ENCODE results near the gene TMEM14C.
"Not testable (repeated sequence)": the region's sequence is repeated elsewhere in the genome, so short reads cannot be mapped to it uniquely, and the experiment has no call there.

Gene TMEM14C

DNA sequence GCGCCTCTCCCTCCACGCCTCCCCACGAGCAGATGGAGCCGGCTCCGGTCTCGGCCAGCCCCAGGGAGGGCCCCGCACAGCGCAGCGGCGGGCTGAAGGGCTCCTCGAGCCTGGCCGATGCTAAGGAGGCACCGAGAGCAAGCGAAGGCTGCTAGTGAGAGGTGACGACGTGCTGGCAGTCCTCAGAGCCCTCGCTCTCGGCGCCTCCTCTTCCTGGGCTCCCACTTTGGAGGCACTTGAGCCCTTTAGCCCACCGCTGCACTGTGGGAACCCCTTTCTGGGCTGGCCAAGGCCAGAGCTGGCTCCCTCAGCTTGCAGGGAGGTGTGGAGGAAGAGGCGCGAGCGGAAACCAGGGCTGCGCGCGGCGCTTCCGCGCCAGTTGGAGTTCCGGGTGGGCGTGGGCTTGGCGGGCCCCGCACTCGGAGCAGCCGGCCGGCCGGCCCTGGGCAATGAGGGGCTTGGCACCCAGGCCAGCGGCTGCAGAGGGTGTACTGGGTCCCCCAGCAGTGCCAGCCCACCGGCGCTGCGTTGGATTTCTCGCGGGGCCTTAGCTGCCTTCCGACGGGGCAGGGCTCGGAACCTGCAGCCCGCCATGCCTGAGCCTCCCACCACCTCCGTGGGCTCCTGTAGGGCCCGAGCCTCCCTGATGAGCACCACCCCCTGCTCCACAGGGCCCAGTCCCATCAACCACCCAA is 2.5 kb upstream of the TMEM14C start:
- DNase-seq (ENCODE audit: extremely low spot score, insufficient read length, low read depth) (no peak), FAIRE-seq (no peak)

DNA sequence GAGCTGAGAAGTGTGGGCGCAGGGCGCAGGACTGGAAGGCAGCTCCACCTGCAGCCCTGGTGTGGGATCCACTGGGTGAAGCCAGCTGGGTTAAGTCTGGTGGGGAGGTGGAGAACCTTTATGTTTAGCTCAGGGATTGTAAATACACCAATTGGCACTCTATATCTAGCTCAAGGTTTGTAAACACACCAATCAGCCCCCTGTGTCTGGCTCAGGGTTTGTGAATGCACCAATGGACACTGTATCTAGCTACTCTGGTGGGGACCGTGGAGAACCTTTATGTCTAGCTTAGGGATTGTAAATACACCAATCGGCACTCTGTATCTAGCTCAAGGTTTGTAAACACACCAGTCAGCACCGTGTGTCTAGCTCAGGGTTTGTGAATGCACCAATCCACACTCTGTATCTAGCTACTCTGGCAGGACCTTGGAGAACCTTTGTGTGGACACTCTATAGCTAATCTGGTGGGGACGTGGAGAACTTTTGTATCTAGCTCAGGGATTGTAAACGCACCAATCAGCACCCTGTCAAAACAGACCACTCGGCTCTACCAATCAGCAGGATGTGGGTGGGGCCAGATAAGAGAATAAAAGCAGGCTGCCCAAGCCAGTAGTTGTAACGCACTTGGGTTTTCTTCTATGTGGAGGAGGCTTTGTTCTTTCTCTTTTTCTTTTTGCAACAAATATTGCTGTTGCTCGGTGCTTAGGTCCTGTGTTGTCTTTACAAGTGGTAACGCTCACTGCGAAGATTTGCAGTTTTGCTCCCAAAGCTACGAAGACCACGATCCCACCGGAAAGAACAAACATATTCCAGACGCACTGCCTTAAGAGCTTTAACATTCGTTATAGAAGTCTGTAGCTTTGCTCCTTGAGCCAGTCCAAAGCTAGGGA is 1.7 kb upstream of the TMEM14C start:
- not testable (repeated sequence) for FAIRE-seq; DNase-seq (ENCODE audit: extremely low spot score, insufficient read length, low read depth)

DNA sequence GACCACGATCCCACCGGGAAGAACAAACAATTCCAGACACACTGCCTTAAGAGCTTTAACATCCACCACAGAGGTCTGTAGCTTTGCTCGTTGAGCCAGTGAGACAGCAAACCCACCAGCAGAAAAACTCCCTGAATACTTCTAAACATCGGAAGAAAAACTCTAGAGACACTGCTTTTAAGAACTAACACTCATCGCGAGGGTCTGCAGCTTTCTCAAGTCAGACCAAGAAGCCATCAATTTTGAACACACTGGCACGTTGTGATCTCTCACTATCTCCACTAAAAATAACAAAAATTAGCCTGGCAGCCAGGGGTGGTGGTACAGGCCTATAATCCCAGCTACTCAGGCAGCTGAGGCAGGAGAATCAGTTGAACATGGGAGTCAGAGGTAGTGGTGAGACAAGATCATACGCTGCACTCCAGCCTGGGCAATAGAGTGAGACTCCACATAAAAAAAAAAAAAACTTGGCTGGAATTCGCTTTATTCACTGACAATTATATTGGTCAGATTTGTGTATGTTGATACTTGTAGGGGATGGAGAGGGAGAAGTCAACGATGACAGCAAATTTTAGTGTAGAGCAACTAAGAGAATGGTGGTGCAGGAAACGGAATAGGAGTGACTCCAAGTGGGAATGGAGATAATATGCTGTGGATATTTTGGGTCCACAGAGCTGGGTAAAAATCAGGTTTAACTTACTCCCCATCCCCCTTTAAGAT is 860 bp upstream of the TMEM14C start:
- FAIRE-seq (no peak), DNase-seq (ENCODE audit: extremely low spot score, insufficient read length, low read depth) (no peak)

DNA sequence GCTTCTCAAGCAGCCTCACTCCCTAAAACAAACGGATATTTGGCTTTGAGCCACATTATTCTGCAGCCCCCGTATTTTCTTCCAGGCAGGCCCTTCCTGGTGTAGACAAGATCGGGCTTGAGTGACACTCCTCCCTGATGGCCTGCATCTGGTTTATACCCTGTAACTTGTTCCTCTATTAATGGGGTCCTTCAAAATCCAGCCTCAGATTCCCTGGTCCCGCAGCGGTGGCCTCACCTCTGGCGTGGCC is 375 bp upstream of the TMEM14C start:
- no peak for FAIRE-seq
- no peak for DNase-seq (ENCODE audit: extremely low spot score, insufficient read length, low read depth)

DNA sequence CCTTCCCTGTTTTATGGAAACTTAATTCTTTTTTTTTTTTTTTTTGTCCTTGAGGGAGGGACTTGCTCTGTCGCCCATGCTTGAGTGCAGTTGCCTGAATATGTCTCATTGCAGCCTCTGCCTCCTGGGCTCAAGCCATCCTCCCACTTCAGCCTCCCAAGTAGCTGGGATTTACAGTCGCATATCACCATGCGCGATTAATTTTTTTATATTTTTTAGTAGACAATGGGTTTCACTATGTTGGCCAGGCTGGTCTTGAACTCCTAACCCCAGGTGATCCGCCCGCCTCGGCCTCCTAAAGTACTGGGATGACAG is 654 bp downstream of the TMEM14C start:
- FAIRE-seq = no peak

DNA sequence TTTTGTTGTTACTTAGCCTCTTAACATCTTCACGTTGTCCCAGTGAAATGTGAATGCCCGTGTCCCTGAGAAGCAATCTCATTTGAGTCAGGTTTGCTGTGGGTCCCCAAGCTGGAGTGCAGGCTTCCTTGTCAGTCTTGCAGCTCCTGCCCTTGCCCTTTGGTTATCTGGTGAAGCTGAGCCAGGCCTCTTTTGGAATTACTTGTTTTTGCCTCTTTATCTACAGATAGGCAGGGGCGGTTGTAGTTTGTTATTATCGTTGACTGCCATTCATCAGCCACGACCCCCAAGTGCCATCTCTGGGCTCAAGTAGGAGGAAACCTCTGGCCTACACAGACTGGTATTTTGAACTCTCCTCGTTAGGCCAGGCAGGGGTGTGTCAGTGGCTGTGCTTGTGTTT is 2.2 kb downstream of the TMEM14C start:
- DNase-seq (ENCODE audit: extremely low spot score, insufficient read length, low read depth) = no peak
- FAIRE-seq = no peak

More for the DNA sequence above, 654 bp downstream of the TMEM14C start:
- no peak for DNase-seq (ENCODE audit: extremely low spot score, insufficient read length, low read depth)

DNA sequence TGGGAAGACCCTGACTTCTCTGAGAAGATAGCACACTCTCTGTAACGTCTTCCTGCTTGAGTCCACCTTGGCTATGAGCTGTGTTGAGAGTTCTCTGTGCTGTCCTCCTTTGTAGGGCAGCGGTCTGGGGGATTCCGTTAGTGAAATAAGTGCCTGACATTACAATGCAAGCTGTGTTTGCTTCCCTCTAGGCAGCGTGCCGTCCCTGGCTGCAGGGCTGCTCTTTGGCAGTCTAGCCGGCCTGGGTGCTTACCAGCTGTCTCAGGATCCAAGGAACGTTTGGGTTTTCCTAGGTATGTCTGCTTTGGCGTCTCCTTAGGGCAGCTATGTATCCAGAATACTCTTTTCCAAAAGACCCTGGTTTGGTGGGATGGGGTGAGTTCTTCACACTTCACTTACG is 2.8 kb downstream of the TMEM14C start:
- FAIRE-seq = no peak
- DNase-seq (ENCODE audit: extremely low spot score, insufficient read length, low read depth) = no peak

DNA sequence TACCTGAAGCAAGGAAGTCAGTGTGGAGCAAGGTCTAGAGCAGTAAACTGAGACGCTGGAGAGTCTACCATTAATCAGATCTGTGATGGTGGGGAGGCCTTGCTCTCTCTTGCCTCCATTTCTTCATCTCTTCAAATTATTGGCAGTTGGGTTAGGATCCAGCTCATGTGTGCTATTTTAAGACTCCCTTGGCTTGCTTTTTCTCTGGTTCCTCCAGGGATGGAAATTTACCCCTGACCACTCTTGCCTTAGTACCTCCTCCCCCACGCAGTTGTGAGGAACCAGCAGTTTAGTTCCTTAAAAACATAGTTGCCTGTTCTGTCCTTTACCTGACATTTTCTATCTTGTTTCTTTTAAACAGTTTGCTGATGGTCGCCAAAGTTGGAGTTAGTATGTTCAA is 7.4 kb downstream of the TMEM14C start:
- no peak for FAIRE-seq
- no peak for DNase-seq (ENCODE audit: extremely low spot score, insufficient read length, low read depth)

DNA sequence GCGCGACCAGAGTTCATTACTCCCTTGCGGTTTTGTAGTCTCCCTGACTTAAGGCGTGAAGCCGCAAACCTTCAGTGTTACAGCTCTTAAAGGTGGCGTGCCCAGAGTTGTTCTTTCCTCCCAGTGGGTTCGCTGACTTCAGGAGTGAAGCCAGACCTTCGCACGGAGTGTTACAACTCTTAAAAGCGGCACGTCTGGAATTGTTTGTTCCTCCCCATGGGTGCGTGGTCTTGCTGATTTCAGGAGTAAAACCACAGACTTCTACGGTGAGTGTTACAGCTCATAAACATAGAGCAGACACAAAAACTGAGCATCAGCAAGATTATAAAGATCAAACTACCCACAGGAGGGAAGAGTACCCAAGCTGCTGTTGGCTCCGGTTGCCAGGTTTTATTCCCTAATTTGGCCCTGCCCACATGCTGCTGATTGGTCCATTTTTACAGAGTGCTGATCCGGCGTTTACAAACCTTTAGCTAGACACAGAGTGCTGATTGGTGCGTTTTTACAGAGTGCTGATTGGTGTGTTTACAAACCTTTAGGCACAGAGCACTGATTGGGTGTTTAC is 10.4 kb downstream of the TMEM14C start:
- FAIRE-seq = no peak
- no peak for DNase-seq (ENCODE audit: extremely low spot score, insufficient read length, low read depth)

DNA sequence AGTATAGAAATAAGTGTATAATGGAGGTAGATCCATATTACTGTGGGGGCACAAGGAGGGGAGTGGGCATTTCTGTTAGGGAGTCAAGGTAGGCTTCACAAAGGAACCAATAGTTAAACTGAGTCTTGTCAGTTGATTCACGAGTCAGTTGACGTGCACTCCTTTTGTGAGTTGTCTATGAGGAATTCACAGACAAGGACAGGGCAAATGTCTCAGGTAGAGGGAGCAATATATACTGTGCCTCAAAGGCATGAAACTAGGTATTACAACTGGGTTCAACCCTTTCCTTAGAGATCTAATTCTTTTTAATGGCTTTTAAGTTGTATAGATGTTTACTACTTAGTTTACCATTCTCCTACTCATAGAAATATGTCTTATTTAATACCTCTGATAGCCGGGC is 11.0 kb downstream of the TMEM14C start:
- DNase-seq (ENCODE audit: extremely low spot score, insufficient read length, low read depth) (no peak), FAIRE-seq (no peak)

DNA sequence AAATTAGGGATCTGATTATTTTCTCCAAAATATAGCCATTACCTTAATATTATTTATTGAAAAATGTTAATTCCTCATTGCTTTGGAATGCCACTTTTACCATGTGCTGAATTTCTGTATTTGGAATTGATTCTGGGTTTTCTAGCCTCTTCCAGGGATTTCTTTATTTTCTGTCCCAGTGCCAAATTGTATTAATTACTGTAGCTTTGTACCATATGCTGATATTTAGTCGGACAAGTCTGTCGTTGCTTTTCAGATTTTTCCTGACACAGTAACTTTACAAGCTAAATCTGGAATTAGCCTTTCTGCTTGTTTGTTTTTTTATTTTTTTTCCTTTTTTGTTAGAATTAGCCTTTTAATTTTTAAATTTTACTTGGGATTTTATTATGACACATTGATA is 13.9 kb downstream of the TMEM14C start:
- DNase-seq (ENCODE audit: extremely low spot score, insufficient read length, low read depth) (no peak), FAIRE-seq (no peak)

DNA sequence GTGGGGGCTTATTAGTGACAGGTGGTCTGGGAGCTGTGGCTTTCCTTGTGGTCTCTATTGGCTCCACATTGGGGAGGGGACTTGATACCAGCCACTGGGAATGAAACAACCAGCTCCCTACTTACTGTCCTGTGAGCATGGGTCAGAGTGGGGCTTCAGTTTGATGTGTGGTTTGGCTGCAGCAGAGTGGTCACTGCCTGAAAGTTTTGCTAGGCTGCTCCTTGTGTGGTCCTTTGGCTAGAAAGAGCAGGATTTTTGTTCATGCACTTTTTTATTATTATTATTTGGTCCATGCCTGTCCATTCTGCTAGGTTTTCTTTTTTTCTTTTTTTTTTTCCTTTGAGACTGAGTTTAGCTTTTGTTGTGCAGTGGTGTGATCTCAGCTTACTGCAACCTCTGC is 17.2 kb downstream of the TMEM14C start:
- no peak for FAIRE-seq
- no peak for DNase-seq (ENCODE audit: extremely low spot score, insufficient read length, low read depth)

DNA sequence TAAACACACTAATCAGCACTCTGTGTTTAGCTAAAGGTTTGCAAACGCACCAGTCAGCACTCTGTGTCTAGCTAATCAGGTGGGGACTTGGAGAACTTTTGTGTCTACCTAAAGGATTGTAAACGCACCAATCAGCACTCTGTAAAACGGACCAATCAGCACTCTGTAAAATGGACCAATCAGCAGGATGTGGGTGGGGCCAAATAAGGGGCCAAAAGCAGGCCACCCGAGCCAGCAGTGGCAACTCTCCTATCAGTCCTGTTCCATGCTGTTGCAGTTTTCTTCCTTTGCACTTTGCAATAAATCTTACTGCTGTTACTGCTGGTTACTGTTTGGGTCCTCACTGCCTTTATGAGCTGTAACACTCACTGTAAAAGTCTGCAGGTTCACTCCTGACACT is 18.8 kb downstream of the TMEM14C start:
- not testable (repeated sequence) for DNase-seq (ENCODE audit: extremely low spot score, insufficient read length, low read depth); FAIRE-seq

DNA sequence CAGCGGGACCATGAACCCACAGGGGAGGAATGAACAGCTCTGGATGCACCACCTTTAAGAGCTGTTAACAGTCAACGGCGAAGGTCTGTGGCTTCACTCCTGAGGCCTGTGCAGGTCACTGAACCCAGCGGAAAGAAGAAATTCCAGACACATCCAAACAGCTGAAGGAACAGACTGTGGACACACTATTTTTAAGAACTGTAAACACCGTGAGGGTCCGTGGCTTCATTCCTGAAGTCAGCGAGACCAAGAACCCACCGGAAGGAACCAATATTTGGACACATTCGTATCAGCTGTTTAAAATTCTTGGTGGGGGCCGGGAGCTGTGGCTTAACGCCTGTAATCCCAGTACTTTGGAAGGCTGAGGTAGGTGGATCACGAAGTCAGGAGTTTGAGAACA is 19.4 kb downstream of the TMEM14C start:
- FAIRE-seq = no peak

DNA sequence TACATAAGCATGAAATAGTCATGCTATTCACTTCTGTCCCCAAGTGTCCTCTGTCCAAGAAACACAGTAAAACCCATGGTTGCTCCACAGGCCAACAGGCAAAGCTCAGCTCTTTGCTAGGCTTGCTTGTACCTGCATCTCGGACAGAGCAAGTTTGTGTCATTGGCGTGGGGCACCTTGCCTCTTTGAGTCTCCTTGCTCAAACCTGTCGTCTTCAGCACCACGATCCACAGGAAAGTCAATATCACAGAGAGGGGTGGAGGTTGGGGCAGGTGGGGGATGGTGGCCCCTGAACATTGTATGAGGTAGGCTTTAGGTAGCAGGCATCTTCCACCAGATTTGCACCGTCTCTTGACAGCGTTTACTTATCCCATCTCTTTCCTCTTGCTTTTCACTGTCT is 20.6 kb downstream of the TMEM14C start:
- no peak for FAIRE-seq
- no peak for DNase-seq (ENCODE audit: extremely low spot score, insufficient read length, low read depth)

More for the DNA sequence above, 19.4 kb downstream of the TMEM14C start:
- DNase-seq (ENCODE audit: extremely low spot score, insufficient read length, low read depth) = no peak

DNA sequence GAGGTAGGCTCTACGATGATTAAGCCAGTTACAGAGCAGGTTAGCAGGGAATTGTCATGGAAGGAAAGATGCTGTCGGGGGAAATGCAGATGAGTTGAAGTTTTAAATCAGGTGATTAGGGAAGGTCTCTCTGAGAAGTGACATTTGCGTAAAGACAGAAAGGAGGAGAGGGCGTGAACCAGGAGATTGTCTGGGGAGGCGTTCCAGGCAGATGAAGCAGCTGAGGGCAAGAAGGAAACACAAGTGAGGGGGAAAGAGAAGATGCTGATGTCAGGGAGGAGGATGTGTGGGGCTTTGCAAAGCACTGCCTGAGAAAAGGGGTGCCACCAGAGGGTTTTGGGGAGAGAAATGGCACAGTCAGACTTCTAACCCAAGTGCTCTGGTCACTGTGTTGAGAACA is 22.2 kb downstream of the TMEM14C start:
- DNase-seq (ENCODE audit: extremely low spot score, insufficient read length, low read depth) (no peak), FAIRE-seq (no peak)

DNA sequence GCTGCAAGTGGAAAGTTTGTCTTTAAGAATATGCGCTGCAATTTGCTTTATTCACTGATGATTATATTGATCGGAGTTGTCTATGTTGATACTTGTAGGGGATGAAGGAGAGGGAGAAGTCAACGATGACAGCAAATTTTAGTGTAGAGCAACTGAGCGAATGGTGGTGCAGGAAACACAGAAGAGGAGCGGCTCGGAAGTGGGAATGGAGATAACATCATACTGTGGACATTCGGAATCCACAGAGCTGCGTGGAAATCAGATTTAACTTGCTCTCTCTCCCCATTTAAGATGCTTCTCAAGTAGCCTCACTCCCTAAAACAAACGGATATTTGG is 24.0 kb downstream of the TMEM14C start:
- no peak for FAIRE-seq
- DNase-seq (ENCODE audit: extremely low spot score, insufficient read length, low read depth) = no peak

DNA sequence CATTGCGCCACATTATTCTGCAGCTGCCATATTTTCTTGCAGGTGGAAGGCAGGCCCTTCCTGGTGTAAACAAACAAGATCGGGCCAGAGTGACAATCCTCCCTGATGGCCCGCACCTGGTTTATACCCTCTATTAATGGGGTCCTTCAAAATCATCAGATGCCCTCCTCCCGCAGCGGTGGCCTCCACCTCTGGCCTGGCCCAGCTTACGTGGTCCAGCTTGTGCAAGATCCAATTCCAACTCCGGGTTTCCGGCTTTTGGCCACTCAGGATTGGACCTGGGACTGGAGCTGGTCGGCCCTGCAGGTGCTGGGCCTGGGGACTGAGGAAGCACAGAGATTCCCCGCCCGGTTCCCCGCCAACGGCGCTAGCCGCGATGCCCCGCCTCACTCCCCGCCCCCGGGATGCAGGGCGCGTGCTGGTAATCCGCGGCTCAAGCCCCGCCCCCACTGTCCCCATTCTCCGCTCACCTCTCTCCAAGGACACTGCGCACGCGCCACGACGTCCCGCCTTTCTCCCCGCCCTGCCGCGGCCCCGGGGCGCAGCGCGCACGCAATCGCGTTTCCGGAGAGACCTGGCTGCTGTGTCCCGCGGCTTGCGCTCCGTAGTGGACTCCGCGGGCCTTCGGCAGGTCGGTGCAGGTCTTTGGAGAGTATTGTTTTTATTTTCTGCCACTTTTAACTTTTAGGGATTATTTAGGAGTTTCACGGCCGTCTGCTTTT is 24.5 kb downstream of the TMEM14C start, which contains the start of gene TMEM14B:
TMEM14B (plus strand) TSS at position 555 of the 722 bp plus-strand sequence. CDS start 1,441 bp downstream, outside the sequence.
- FAIRE-seq (peak; percentile 93), DNase-seq (ENCODE audit: extremely low spot score, insufficient read length, low read depth) (peak; percentile 99)

DNA sequence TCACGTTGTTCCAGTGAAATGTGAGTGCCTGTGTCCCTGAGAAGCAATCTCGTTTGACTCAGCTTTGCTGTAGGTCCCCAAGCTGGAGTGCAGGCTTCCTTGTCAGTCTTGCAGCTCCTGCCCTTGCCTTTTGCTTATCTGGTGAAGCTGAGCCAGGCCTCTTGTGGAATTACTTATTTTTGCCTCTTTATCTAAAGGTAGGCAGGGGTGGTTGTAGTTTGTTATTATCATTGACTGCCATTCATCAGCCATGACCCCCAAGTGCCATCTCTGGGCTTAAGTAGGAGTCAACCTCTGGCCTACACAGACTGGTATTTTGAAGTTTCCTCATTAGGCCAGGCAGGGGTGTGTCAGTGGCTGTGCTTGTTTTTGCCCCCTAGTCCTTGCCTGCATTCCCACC is 26.9 kb downstream of the TMEM14C start:
- DNase-seq (ENCODE audit: extremely low spot score, insufficient read length, low read depth) = no peak
- no peak for FAIRE-seq

DNA sequence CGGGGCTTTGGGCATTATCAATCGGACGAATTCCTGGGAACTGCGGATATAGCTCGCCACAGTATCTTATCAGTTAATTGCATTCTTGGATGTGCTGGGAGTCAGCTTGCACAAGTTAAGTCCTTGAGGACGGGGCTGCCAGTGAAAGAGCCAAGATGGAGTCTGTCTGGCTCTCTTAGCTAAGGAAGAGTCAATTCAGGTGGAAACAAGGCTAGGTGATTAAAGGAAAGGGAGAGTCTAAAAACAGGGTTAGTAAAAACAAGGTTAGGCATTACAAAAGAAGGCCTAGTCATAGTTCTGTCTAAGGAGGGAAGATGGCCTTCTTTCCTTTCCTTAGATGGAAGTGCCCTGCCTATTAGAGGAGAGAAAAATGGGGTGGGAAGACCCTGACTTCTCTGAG is 27.7 kb downstream of the TMEM14C start:
- not testable (repeated sequence) for FAIRE-seq; DNase-seq (ENCODE audit: extremely low spot score, insufficient read length, low read depth)
